NCI-H69 (cell line): Measurements from ENCODE around the gene FAM43B.
"Not testable (repeated sequence)": the region's sequence is repeated elsewhere in the genome, so short reads cannot be mapped to it uniquely, and the experiment has no call there.

ENCODE experiments used
- DNase-seq: peaks from one replicate; lab custom pipeline; 2025; lab: John Stamatoyannopoulos, UW

FAM43B gene, protein sequence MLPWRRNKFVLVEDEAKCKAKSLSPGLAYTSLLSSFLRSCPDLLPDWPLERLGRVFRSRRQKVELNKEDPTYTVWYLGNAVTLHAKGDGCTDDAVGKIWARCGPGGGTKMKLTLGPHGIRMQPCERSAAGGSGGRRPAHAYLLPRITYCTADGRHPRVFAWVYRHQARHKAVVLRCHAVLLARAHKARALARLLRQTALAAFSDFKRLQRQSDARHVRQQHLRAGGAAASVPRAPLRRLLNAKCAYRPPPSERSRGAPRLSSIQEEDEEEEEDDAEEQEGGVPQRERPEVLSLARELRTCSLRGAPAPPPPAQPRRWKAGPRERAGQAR

DNA sequence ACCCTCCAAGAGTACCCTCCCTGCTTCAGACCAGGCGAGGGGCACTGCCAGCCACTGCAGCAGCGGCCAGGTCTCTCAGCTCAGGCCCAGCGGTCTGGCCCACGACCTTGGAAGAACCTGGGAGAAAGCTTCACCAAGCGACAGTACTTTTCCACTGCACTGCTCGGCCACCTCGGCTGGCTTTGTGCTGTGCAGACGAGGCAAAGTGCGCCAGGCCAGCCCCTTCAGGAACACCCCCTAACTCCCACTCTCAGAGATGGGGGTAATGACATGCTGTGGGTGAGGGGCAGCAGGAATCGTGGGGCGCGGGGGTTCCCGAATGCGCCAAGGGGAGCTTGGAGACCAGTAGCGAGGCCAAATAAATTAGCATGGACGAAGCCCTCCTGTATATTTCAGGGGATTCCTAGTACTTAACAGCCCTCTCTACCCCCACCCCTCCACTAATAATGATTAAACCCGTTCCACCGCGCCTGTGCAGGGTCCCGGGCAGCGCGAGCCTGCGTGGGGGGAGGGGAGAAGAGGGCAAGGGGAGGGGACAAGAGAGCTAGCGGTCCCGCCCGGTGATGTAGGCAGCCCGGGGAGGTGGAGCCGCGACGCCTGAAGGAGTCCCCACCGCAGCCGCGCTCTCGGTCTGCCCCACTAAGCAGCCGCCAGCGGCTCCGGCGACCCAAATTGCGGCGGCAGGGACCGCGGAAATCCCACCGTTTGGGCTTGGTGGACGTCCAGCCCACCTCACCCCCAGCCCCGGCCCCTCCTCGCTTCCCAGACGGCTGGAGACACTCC is at the start of gene FAM43B:
Gene FAM43B (plus strand): TSS at position 629 of the 783 bp plus-strand sequence. CDS start 401 bp downstream, outside the sequence.
- peak; percentile 8 for DNase-seq

DNA sequence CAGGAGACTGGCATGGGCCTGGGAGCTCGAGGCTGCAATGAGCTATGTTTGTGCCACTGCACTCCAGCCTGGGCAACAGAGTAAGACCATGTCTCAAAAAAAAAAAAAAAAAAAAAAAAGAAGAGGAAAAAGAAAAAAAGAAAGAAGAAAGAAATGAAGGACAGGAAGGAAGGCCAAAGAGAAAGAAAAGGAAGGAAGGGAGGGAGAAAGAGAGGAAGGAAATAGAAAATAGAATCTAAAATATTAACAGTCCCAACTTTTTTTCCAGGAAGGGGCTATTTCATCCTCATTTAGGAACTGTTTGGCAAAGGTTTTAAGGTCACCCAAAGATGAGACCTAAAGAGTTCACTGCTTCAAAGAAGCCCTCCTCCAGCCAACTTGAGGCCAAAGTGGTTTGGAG is 46.9 kb upstream of the FAM43B start:
- no peak for DNase-seq

DNA sequence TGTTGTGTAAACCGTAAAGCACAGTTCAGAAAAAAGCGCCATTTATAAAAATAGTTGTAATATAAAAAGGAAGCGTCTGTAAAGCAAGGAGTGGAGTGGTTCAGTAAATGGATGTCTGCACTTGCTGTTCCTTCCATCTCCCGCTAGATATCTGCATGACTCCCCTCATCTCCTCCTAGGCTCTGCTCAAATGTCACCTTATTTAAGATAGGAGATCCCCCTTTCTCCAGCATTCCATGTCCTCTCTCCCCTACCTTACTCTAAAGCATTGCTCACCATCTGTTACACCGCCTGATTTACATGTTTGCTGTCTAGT is 45.2 kb upstream of the FAM43B start:
- no peak for DNase-seq

DNA sequence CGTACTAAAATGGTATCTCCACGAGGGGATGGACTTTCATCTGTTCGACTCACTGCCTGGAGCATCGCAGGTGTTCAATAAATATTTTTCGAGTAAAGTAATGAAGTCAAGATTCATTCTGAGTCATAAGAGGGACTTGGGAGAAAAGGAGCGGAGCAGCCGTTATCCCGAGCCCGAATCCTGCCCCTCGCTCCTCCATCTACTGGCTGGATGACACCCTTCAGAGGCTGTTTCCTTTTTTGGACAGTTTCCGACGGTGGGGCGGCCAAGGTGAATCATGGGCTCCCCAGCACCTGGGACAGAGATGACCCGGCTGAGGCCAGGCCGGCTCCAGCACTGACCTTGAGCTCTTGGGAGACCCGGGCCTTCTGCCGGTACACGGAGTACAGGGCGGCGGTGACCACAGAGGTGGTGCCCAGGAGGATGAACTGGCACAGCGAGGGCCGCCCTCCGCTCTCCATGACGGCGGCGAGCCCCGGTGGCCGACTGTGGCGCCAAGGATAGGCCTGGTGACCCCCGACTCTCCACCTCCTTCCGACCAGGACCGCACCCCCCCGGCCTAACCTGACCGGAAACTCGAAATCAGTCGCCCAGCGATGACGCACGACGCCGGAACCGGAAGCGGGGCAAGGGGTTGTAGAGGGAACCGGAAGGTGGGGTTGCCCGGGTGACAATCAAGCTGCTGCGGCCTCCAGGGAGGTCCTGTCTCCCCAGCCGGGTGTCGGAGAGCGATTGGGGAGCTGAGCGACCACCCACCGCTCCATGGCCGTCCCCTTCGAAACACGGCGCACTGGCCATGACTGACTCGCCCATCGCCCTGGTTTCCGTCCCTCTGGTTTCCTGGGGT is 44.6 kb upstream of the FAM43B start, which contains the start of gene MUL1:
Gene MUL1 (minus strand): TSS at position 588 of the 847 bp plus-strand sequence. CDS start 127 bp downstream, at position 461.
- peak; percentile 88 for DNase-seq

DNA sequence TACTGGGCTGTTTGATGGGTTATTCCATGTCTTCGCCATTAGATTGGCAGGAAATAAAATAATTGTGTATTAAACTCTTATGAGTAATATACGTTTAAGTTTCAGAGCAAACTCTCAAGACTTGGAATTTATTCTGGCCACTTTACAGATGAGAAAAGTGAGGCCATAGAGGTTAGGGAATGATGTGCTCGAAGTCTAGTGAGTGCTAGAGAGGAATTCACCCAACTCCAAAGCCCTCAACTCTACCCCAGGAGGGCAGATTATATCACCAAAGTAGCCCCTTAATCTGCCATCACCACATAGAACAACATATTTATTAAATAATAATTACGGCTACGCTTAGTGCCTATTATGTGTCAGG is 44.0 kb upstream of the FAM43B start:
- no peak for DNase-seq

DNA sequence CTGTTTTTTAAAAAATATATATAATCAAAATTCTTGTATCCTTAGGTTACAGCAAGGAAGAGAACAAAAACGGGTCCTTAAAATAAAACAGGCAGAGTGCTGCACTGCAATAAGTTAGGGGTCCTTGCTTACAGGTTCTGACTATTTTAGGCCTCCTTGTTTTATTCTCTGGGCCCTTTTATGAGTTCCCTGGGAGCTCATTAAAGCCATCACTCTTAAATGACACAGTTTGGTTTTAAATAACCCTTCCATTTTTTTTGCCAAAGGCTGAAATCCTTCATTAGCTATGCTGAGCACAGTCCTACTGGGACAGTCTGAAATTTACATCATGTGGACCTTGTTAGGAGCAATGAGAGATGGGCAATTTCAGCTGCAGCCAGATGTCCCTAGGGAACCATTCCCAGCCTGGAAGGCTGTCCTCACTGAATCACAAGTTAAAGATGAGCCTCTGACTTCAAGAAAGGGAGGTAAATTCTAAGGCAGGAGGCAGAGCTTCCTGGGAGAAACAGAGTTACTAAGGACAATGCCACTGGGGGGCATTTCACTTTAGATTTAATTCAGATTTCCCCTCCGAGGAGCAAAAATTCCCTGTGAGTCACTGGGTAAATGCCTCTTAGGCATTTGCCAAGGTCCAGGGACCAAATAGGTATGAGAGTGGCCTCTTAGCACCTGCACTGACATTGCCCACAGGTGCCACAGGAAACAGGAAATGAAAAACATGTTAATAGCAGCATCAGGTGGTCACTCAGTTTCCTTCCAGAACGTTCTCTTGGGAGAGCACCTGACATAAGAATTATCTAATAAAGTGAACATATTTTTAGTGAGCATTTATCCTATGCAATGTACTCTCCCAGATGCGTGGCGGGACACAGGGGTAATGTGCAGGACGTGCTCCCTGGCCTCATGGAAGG is 40.6 kb upstream of the FAM43B start:
- DNase-seq: no peak

DNA sequence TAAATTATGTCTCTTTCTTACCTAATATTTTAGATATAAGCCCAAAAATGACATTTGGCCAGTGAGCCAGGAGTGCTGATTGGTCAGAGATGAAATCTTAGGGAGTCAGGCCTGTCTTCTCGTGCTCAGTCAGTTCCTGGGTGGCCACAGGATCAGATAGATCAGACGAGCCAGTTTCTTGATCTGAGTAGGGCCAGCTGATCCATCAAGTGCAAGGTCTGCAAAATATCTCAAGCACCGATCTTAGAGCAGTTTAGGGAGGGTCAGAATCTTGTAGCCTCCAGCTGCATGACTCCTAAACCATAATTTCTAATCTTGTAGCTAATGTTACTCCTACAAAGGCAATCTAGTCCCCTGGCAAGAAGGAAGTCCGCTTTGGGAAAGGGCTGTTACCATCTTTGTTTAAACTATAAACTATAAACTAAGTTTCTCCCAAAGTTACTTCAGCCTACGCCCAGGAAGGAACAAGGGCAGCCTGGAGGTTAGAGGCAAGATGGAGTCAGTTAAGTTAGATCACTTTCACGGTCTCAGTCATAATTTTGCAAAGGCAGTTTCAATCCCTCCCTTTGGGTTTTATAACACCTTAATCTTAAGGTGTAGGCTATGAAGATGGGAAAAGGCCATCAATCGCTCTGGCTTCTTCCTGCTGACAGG is 32.6 kb upstream of the FAM43B start:
- DNase-seq: not testable (repeated sequence)

DNA sequence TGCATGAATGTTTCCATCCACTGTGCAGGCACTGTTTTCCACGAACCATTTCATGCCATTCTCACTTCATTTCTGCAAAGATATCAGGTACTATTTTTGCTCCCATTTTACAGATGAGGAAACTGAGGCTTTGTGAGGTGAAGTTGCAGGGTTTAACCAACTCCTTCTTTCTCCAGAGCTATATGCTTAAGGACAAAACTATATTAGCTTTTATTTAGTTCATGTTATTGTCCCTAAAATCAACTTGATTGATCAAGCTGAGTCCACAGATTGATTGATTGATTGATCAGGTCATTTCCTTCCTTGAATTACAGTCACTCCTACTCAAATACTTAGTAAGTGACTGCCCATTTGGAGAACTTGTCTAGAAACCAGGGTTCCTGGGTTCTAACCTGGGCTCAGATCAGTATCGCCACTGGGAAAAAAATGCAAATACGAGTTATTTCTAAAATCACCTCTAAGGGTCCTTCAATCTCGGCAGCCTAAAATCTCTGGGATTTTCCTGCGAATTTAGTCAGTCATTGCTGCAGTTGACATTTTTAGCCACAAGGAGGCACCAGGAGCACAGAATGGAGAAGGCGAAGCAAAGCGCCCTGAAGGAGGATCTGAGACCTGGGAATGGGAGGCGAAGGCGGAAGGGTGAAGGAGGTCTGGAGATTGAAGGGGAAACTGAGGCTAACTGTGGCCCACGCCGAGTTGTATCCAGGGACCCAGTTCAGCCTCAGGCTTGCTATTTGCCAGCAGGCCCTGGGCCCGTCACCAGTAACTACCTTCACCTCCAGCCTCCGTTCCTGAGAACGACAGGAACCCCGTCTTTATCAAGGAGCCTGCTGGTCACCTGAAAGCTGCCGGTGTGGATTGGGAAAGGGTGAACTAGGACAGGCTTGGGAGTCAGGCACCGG is 30.2 kb upstream of the FAM43B start:
- peak; percentile 72 for DNase-seq

DNA sequence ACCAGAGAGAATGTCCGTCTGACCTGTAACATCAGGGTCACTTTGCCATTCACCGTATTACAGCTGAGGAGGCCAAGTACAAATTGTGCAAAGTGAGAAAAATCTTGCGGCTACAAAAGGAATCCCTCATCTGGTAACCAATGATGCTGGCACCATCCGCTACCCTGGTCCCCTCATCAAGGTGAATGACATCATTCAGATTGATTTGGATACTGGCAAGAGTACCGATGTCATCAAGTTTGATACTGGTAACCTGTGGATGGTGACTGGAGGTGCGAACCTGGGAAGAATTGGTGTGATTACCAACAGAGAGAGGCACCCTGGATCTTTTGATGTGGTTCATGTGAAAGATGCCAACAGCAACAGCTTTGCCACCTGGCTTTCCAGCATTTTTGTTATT is 26.1 kb upstream of the FAM43B start:
- no peak for DNase-seq

DNA sequence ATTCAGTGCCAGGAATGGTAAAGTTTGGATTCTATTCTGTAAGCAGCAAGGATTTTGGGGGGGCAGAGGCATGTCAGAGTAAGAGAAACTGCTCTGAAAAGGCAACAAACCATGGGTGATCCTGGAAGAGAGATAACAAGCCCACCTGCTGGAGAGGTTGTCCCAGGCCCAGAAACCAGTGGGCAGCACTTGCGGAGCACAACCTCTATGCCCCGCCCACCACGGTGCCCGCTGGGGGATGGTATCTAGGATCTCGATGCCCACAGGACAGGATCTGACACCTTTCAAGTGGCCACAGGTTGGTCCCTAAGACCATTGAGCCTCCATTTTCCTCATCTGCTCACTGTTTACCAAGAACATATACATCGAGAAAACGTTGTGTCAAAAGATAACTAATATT is 24.2 kb upstream of the FAM43B start:
- DNase-seq: no peak

DNA sequence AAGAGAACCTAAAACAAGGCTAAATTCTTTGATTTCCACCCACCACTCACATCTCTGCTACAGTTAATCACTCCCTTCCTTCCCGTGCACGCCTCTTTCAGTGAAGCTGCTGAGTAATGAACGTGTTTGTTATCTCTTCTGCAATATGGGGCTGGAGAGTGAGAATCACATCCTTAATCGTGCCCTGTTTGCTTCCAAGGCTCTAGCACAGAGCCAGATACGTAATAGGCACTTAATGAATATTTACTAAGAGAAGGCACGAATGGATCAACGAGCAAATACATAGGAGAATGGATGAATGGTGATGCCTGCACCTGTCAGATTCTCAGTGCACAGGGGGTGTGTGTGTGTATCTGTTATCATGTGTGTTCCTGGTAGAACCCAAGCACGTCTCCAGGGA is 22.1 kb upstream of the FAM43B start:
- DNase-seq: no peak

DNA sequence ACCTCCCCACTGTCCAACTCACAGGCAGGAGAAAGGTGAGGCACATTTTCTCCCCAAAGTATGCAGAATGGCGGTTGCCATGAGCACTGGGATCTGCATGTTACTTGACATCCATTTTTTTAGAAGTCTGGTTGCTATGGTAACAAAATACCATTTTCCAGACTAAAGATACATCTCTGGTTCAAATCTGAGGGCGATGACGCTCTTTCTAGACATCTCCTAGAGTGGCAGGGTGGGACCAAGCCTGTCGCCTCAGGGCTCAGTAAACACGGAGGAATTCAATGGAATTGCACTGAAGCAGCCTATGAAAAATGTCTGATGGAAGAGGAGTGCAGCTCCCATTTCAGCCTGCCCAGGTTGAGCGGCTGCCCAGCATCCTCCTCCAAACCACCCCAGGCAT is 21.5 kb upstream of the FAM43B start:
- DNase-seq: peak; percentile 49

DNA sequence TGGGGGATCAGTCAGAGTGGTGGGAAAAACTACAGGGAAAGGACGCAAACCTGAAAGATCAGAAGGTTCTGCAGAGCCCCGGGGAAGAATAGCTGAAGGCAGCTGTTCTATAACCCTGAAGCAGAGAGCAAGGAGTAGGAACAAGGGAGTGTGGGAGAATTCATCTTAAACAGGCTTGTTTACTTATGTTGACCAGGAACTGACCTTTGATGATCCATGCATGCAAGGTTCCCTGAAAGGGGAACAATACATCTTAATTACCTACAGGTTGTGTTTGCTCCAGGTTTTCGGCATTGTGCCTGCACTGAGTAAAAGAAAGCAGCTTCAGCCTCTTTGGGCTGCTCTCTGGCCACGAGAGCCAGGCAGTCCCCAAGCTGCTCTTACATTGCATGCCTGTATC is 18.7 kb upstream of the FAM43B start:
- DNase-seq: no peak

DNA sequence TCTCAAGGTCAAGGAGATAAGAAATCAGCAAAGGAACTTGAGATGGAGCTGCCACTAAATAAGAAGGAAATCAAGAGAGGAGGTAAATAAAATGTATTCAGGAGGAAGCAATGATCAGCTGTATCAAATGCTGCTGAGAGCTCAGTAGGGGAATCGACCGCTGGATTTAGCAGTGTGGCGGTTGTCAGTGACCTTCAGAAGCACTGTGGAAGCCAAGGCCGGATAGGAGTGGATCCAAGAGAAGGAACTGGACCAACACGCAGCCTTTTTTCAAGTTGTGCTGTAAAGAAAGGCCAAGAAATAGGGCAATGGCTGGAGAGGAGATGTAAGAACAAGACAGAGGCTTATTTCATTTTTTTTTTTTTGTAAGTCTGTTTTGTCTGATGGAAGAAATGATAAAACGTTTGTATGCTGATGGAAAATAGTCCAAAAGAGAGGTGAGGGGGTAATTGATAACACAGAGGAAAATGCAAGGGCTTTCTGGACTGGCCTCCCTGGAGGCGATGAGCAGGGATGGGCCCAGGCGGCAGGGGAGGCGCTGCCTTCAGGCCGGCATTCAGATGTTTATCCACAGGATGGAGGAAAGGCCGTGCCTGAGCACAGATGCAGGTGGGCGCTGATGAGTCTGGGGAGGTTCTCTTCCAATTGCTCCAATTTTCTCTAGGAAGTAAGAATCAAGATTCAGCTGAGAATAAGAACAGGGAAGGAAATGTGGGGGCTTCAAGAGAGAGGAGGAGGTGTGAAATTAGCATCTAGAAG is 17.5 kb upstream of the FAM43B start:
- no peak for DNase-seq

DNA sequence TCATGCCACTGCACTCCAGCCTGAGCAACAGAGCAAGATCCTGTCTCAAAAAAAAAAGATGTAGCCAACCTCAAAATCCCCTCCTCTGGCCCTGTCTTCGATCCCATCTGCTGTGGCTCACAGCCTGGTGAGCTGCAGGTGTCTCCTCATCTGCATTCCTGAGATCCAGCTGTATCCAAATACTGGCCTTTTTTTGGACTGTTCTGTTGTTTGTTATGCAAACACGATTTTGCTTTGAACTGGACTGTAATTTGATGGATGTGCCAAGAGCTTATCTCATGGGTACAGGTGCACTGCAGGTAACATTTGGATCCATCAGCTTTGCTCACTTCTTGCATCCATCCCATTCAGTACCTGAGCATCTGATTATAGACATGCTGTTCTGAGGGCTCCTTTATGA is 14.1 kb upstream of the FAM43B start:
- DNase-seq: no peak

DNA sequence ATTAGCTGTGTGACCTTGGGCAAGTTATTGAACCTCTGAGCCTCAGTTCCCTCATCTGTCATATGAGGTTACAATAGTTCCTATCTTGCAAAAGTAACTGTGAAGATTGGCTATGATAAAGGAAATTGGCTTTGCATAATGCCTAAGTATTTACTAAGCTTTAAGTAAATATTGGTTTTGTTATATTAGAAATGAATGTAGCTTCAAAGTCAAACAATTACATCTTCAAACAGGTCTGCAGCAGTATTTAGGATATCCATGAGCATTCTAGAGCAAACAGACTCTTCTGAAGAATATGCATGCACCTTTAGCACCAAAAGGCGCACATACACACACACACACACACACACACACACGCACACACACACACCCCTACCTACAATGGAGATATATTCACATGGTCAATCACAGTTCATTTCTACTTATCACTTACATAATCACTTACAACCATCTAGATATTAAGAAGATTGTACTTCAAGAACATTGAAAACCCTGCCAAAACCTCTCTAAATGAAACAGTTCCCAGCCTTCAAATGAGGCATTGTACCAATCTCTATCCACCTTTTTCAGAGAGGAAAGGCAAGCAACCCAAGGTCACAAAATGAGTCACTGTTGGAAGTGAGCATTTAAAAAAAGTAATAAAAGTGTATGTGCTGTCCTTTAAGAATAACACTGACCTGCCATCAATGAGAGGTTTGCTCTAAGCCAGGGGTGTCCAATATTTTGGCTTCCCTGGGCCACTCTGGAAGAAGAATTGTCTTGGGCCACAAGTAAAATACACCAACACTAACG is 13.4 kb upstream of the FAM43B start:
- DNase-seq: no peak

DNA sequence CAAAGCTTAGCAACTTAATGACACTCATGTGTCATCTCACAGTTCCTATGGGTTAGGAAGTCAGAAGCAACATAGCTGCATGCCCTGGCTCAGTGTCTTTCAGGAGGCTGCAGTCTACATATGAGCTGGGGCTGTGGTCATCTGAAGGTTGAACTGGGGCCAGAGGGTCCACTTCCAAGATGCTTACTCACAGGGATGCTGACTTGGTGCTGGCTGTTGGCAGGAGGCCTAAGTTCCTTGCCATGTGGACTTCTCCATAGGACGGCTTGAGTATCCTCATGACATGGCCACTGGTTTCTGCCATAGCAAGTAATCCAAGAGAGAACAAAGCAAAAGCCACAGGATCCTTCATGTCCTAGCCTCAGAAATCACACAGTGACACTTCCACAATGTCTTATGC is 12.1 kb upstream of the FAM43B start:
- no peak for DNase-seq

DNA sequence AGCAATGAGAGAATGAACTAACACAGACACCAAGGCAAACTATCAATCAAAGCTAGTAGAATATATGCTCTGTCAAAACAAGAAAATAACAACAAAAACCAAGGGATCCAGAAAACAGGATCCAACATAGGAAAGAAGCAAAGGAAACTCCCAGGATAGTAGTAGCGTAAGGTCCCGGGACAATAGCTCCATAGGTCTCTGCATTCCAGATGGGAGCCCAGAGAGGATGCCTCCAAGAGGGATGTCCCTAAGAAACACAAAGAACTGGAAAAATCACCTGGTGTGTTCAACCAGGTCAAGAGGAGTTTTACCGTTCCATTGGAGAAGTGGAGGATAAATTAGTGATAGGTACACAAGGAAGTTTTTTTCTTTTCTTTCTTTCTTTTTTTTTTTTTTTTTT is 5.7 kb upstream of the FAM43B start:
- DNase-seq: no peak
